ENCODE results near the gene EXD3. TPM values are rescaled to one million over a fixed set of nuclear protein-coding genes. Genes with fewer than 3 reads are reported as not detected.

The EXD3 gene
- total RNA-seq, 4 donors from 2014 or later, result 2.8 to 16.8 (median 9.1) TPM

DNA sequence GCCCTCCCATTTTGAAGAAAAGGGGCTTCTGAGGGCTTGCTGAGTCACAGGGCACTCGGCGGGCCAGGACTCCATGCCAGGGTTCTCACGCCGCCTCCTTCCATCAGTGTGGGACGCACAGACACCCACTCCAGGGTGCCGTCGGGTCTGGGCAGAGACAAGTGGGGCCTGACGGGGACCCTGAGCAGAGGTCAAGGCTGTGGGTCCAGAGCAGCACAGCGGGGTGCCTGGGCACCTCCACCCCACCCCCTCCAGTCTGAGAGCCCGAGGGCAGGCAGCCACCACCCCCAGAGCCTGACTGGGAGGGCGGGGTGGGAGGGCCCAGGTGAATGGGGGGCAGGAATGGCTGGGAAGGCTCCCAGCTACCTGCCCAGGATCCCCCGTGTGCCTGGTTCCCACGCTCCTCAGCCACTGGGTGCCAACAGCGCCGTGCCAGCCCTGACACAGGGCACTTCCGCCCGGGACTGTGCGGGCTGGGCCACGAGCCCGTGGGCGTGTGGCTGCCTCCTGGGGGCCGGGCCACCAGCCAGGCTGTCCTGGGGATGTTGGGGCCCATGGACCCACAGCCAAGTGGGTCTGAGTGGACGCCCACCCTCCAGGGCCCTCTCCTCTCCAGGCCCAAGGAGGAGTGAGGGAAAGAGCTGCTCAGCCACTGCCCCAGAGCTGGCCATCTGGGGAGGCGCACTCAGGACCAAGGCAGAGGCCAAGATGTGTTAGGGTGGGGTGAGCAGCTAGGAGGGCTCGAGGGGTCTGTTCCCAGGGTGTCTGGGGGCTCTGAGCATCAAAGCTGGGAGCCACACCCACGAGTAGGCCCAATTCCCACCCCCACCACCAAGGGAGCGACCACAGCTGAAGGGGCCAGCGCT is 110.7 kb downstream of the EXD3 start:
- DNase-seq, result no peak
- peaks cover 55 to 90% (median 61%) of the 10 kb centered on the region in 3 donors for H3K4me1 ChIP-seq
- H3K27me3 ChIP-seq, result peaks cover 0 to 35% (median 0%) of the 10 kb centered on the region in 4 donors
- H3K9me3 ChIP-seq, result no peaks in the 10 kb centered on the region
- TF ChIP-seq, protein P1, sequence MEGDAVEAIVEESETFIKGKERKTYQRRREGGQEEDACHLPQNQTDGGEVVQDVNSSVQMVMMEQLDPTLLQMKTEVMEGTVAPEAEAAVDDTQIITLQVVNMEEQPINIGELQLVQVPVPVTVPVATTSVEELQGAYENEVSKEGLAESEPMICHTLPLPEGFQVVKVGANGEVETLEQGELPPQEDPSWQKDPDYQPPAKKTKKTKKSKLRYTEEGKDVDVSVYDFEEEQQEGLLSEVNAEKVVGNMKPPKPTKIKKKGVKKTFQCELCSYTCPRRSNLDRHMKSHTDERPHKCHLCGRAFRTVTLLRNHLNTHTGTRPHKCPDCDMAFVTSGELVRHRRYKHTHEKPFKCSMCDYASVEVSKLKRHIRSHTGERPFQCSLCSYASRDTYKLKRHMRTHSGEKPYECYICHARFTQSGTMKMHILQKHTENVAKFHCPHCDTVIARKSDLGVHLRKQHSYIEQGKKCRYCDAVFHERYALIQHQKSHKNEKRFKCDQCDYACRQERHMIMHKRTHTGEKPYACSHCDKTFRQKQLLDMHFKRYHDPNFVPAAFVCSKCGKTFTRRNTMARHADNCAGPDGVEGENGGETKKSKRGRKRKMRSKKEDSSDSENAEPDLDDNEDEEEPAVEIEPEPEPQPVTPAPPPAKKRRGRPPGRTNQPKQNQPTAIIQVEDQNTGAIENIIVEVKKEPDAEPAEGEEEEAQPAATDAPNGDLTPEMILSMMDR (IDR thresholded peaks at IDR 0.05), result no peak
- peak in 1 of 4 donors; percentile 38 for TF ChIP-seq POLR2A (IDR thresholded peaks at IDR 0.05)
- no peaks in the 10 kb centered on the region for H3K36me3 ChIP-seq
- peak overlapping the region in 2 of 4 donors; percentile 16 to 24 for H3K4me3 ChIP-seq
- H3K27ac ChIP-seq, result peak overlapping the region; percentile 90 to 95 (median 92)
- WGBS, 2 donors, result 45% methylated on average over 9 of the region's 28 CpGs; no CpG with 5 or more reads in 1 of the 2 donors
- intact Hi-C loops (cut with DNase I), result no loop called here

DNA sequence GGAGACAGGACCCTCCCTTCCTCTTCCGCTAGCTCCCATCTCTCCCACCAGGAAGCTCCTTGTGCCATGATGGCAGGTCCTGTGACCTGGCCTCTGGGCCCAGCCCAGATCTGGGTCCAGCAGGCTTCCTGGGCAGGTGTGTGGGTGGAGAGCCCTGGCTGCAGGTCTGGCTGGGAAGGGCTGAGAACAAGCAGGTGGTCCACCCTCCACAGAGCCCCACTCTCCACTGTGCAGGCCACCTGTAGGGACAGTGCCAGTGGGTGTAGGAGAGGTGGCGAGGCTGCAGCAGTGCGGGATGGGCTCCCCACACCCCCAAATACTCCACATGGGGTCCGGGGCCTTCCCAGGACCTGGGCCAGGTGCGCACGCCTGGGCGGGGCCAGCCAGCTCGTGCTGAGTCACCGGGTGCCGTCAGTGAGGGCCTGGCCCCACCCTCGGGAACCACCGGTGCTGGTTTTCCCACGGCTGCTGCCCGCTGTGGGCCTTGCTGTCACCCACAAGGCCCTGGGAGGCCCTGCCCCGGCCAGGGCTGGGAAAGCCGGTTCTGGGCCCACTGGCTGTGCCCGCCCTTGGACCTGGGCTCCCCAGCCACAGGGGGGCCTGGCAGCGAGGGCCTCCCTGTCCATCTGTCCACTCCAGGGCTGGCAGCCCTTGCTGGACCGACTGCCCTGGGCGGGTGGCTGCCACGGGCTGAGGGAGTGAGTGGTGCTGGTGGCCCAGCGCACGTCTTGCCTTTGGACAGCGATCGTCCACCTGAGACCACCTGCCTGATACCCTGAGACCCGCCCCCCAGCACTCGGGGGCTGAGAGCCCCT is 111.6 kb downstream of the EXD3 start:
- peaks cover 0 to 35% (median 0%) of the 10 kb centered on the region in 4 donors for H3K27me3 ChIP-seq
- peak overlapping the region in 2 of 4 donors; percentile 16 to 24 for H3K4me3 ChIP-seq
- no peak for DNase-seq
- 66 to 83% methylated on average over 1 to 5 of the region's 27 CpGs for WGBS, 2 donors
- H3K27ac ChIP-seq, result peak overlapping the region; percentile 90 to 95 (median 92)
- H3K4me1 ChIP-seq, result peaks cover 61 to 90% (median 63%) of the 10 kb centered on the region in 3 donors
- TF ChIP-seq POLR2A (IDR thresholded peaks at IDR 0.05), result peak in 1 of 4 donors; percentile 57
- TF ChIP-seq, protein P1 (IDR thresholded peaks at IDR 0.05), result no peak
- intact Hi-C loops (cut with DNase I), result no loop called here
- no peaks in the 10 kb centered on the region for H3K9me3 ChIP-seq
- H3K36me3 ChIP-seq, result no peaks in the 10 kb centered on the region

DNA sequence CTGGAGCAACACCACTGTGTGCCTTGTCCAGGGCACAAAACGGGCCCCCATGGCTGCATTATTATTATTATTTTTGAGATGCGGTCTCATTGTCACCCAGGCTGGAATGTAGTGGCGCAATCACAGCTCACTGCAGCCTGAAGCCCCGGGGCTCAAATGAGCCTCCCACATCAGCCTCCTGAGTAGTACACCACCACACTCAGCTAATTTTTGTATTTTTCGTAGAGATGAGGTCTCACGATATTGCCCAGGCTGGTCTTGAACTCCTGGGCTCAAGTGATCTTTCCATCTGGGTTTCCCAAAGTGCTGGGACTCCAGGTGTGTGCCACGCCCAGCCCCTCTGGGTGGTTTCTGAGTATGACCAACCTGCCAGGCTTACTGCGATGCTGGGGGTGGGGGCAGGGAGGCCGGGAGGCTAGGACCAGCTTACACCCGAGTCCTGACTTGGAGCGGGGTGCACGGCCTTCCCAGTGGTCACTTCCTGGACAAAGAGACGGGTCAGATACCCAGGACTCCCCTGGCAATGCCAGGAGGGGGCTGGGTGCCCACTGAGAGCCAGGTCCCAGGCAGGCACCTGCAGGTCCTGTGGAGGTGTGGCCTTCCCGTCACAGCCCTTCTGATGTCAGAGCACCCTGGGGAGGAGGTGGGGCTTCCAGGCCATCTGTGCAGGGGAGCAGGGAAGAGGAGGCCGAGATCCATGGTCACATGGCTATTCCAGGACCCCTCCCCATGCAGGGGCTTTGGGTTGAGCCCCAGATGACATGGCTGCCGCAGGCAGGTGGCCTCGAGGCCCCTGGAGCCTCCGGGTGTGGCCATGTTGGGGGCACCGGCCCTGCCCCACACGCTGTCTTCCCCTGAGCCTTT is 112.5 kb downstream of the EXD3 start:
- H3K9me3 ChIP-seq, result no peaks in the 10 kb centered on the region
- no peak overlapping the region for H3K4me3 ChIP-seq
- DNase-seq, result no peak
- WGBS, 2 donors, result 49 to 54% methylated on average over 7 to 10 of the region's 20 CpGs
- intact Hi-C loops (cut with DNase I), result no loop called here
- H3K27me3 ChIP-seq, result peaks cover 0 to 35% (median 0%) of the 10 kb centered on the region in 4 donors
- no peaks in the 10 kb centered on the region for H3K36me3 ChIP-seq
- peak overlapping the region; percentile 90 to 95 (median 92) for H3K27ac ChIP-seq
- peaks cover 61 to 90% (median 66%) of the 10 kb centered on the region in 3 donors for H3K4me1 ChIP-seq
- peak in 1 of 4 donors; percentile 18 for TF ChIP-seq POLR2A (IDR thresholded peaks at IDR 0.05)
- TF ChIP-seq, protein P1 (IDR thresholded peaks at IDR 0.05), result no peak

DNA sequence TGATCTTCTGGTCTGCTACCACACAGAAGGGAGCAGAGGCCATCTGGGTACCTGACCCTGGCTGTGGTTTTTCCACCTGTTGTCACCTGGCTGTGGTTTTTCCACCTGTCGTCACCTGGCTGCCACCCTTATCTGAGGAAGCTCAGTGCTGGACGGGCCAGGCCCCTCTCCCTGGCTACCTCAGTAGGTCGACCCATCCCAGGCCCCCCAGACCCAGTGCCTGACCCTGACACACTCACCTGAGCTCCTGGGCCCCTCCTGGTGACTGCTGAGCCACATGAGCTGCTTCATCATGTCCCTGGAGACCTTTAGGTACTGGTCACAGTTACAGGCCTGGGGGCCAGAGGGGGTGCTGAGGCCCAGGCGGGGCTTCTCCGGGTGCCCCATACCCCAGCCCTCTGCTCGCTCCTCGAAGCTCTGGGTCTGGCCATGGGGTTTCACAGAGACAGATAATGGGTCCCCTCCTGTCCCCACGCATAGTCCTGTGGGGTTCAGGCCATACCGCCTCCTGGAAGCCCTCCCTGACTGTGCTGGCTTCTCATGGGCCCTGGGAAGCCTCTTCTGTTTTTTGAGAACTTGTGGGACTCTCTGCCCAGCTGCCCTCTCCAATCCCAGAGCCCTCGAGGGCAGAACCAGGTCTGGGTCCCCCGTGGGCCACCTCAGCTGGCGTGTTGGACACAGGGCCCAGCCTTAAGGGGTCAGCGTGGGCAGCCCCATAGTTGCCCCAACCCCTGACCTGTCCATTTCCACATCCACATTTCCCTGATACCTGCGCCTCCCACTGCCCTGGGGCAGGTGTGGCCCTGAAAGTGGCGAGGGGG is 113.4 kb downstream of the EXD3 start:
- 79 to 85% methylated on average over 4 to 8 of the region's 15 CpGs for WGBS, 2 donors
- peaks cover 62 to 90% (median 66%) of the 10 kb centered on the region in 3 donors for H3K4me1 ChIP-seq
- peak overlapping the region; percentile 90 to 95 (median 92) for H3K27ac ChIP-seq
- H3K4me3 ChIP-seq, result no peak overlapping the region
- no peaks in the 10 kb centered on the region for H3K9me3 ChIP-seq
- no peaks in the 10 kb centered on the region for H3K36me3 ChIP-seq
- TF ChIP-seq, protein P1 (IDR thresholded peaks at IDR 0.05), result no peak
- no peak for TF ChIP-seq POLR2A (IDR thresholded peaks at IDR 0.05)
- peaks cover 0 to 37% (median 0%) of the 10 kb centered on the region in 4 donors for H3K27me3 ChIP-seq
- intact Hi-C loops (cut with DNase I), result no loop called here
- no peak for DNase-seq
